Panc1 (cell line): Measurements from ENCODE around the gene GRPEL2.

Experiments used
- CTCF ChIP-seq: fragments of 450-650 bp; IDR thresholded peaks from 2 replicates; pipeline ENCODE4 v1.5.1; 2017; ENCODE audit warnings: mild to moderate bottlenecking
- POLR2AphosphoS5 ChIP-seq: IDR thresholded peaks from 2 replicates; pipeline ENCODE4 v1.6.1; 2012; ENCODE audit warnings: mild to moderate bottlenecking, low read depth, low read length, moderate library complexity
- TCF7L2 ChIP-seq: IDR thresholded peaks from 2 replicates; pipeline ENCODE4 v1.6.1; 2011; ENCODE audit warnings: mild to moderate bottlenecking, low read depth, low read length, inconsistent platforms

GRCh38 chr5:149379818-149380374, 34.6 kb downstream of the GRPEL2 start:
- TF ChIP-seq CTCF = no peak
- TF ChIP-seq POLR2AphosphoS5 = no peak
- no peak for TF ChIP-seq TCF7L2
